ENCODE results near the gene CAPN9.
"Not testable (repeated sequence)": the region's sequence is repeated elsewhere in the genome, so short reads cannot be mapped to it uniquely, and the experiment has no call there.

CAPN9 gene

DNA sequence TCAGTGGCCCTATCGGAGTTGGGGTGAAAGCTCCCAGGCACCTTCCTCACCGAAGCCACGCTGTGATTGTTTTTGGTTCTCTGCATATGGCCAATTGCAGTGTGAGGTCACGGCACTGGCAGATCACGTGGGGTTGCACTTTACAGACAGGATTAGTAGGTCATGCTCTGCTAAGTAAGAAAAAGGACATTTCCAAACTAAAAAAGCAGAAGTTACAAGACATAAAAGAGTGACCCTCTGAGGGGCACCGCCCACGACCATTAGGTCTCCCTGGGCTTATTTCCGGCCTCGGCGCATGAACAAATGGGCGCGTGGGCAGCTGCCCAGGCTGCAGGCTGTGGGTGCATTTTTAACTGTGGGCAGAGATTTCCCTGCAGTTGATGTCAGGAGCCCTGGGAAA lies 2.0 kb downstream of the CAPN9 start:
- peak; percentile 7 for DNase-seq (ENCODE audit: low spot score)

DNA sequence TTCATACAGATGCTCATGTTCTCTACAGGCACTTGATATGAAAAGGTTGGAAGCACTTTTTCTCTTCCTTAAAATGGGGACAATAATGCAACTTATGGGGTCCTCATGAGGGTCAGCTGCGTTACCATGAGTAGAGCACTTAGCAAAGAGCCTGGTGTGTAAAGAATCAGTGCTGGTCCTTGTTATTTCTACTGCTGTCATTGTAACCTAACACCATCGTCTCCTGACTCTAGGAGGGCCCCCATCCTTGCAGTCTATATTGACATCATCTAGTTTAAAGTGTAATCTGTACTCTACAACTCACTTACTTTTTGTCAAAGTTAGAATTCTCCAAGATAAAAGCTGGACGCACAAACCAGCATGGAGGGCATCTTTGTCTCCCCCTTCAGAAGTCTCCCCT lies 2.4 kb downstream of the CAPN9 start:
- DNase-seq (ENCODE audit: low spot score): no peak

- no peak for DNase-seq (ENCODE audit: low spot score)
Measured at GRCh38 chr1:230750576-230750975, 3.4 kb downstream of the CAPN9 start.

DNA sequence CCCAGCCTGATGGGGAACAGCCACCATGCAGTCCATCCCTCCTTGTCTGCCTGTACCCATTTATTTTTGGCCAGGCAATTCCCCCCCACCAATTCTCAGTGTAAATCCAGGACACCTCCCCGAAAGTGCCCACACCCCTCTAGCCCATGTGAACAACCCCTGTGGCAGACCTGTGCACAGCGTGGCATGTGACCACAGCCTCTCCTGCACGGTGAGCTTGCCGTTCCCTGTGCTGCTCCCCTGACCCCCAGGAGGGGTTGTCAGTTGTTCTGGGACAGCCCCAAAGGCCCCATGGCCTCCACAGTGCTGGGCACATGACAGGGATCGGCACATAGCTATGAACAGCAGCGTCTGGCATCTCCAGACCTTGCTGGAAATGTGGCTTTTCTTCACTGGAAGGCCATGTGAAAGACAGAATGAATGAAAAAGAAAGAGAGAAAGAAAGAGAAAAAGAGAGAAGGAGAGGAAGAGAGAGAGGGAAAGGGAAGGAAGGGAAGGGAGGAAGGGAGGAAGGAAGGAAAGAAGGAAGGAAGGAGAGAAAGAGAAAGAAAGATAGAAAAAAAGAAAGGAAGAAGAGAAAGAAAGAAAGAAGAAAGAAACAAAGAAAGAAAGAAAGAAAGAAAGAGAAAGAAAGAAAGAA lies 3.9 kb downstream of the CAPN9 start:
- DNase-seq (ENCODE audit: low spot score): no peak

- DNase-seq (ENCODE audit: low spot score): no peak
Measured at GRCh38 chr1:230752407-230752806, 5.2 kb downstream of the CAPN9 start.

DNA sequence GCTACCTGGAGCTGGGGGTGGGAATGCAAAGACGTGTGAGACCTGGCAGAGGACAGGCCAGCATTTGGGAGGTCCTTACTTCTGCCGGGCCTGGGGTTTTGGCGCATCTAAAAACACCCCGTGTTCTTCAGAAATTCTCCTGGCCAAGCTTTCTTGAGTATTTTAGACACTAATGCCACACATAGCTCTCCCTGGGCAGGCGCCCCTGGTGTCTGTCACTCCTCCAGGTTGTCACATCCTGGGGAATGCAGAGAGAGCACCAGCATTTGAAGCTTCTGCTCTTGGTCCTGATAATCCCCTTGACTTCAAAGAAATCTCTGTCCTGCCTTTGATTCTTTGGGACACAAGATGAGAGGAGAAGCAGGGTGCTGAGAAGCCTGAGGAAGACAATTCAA lies 6.0 kb downstream of the CAPN9 start:
- no peak for DNase-seq (ENCODE audit: low spot score)

- DNase-seq (ENCODE audit: low spot score): peak; percentile 24
Measured at GRCh38 chr1:230753586-230754251, 6.5 kb downstream of the CAPN9 start.

- no peak for DNase-seq (ENCODE audit: low spot score)
Measured at GRCh38 chr1:230754796-230755195, 7.6 kb downstream of the CAPN9 start.

- no peak for DNase-seq (ENCODE audit: low spot score)
Measured at GRCh38 chr1:230757856-230758708, 10.9 kb downstream of the CAPN9 start.

GRCh38 chr1:230758709-230759368 lies 11.7 kb downstream of the CAPN9 start:
- no peak for DNase-seq (ENCODE audit: low spot score)

- DNase-seq (ENCODE audit: low spot score): no peak
Measured at GRCh38 chr1:230759369-230760065, 12.3 kb downstream of the CAPN9 start.

DNA sequence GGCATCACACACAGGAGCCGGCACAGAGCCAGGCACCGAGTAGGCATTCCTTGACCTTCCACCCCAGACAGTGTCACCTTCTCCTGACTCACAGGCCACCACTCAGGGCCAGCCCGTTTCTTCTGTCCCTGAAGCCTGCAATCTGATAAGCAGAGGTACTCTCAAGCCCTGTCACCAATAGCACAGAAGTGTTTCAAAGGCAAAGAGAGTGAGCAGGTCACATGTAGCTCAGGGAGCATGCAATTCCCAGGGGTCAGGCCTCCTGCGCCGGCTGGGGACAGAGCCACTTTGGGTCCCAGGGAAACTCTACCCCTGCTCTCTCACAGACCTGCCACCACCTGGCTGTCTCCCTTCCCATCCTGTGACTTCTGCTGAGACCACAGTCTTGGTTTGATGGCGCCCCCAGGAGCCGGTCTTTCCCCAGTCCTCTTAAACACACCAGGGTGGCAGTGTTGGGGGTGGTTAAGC lies 13.2 kb downstream of the CAPN9 start:
- DNase-seq (ENCODE audit: low spot score): no peak

- DNase-seq (ENCODE audit: low spot score): no peak
Measured at GRCh38 chr1:230761443-230762167, 14.4 kb downstream of the CAPN9 start.

GRCh38 chr1:230763927-230764591 lies 16.9 kb downstream of the CAPN9 start:
- no peak for DNase-seq (ENCODE audit: low spot score)

DNA sequence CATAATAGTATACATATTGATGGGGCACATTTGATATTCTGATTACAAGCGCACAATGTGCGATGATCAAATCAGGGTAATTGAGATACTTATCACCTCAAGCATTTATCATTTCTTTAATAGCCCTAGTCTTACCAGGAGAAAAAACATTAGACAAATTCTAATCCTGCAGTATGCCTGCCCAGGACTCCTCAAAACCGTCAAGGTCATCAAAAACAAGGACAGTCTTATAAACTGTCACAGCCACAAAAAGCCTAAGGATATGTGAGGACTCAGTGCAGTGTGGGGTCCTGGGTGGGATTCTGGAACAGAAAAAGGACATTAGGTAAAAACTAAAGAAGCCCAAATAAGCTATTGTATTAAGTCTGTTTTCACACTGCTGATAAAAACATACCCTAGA lies 19.1 kb downstream of the CAPN9 start:
- no peak for DNase-seq (ENCODE audit: low spot score)

- not testable (repeated sequence) for DNase-seq (ENCODE audit: low spot score)
Measured at GRCh38 chr1:230767859-230768612, 20.8 kb downstream of the CAPN9 start.

DNA sequence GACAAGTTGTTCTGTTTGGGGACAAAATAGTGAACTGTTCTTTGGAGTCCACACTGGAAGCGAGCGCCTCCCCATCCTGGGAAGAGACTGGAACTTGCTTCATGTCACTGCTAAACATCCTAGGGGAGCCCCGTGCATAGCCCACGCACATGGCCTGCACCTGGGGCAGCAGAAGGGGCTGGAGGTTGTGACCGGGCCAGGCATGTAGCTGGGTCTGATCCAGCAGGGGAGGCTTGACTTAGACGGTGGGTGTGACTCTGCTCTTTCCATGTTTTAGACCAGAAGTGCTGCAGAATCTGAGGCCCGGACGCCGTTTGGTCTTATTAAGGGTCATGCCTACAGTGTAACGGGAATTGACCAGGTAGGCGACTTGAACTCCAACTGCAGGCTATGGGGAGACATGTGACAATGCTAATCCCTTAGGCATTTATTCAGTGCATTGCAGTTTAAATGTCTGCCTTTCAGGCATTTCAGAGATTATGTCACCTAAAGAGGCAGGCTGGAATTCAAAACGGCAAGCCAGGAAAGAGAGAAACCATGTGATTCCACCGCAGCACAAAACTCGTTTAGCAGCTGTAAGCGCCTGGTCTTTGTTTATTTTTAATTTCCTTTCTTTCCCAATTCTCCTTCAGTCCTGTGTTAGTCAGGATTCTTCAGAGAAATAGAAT lies 21.8 kb downstream of the CAPN9 start:
- DNase-seq (ENCODE audit: low spot score): no peak

- no peak for DNase-seq (ENCODE audit: low spot score)
Measured at GRCh38 chr1:230770317-230770716, 23.1 kb downstream of the CAPN9 start.

DNA sequence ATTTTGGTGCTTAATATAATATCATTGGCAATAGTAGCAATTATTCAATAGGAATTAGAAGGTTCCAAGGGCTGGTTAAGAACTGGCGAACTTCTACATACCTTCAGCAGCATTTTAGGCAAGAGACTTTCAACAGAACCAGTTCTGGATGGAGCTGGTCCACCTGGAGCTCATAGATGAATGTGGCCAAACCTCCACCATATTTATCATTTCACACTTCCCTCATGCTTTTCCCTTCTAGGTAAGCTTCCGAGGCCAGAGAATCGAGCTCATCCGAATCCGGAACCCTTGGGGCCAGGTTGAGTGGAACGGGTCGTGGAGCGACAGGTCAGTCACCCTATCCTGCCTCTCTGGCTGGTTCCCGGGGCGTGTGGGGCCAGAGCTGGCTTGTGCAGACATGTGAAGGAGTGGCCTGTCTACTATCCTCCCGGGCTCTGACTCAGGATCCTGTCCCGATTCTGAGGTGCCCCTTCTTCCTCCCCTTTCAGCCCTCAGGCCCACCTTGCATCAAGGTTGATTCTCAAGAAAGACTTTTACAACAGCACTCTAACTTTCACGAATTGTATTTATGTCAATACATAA lies 24.7 kb downstream of the CAPN9 start:
- DNase-seq (ENCODE audit: low spot score): no peak
